Osteocyte (in vitro differentiated cells): Measurements from ENCODE around the gene CCDC50. TPM values are rescaled to one million over a fixed set of nuclear protein-coding genes. Genes with fewer than 3 reads are reported as not detected.
A peak's percentile ranks its signal among the peaks of the same experiment; 100 is the strongest.

Experiments
- DNase-seq: peaks from one replicate; pipeline ENCODE4 v3.0.0; 2021; ENCODE audit warnings: mixed read lengths; ENCODE audit not compliant: unreplicated experiment; ENCODE audit errors: extremely low spot score
- H3K27ac Mint-ChIP-seq: one replicate; pipeline ENCODE4 v1.8.0; 2021; ENCODE audit warnings: mild to moderate bottlenecking, mixed read lengths; ENCODE audit not compliant: unreplicated experiment
- H3K27me3 Mint-ChIP-seq: one replicate; pipeline ENCODE4 v1.8.0; 2021; ENCODE audit warnings: mixed read lengths; ENCODE audit not compliant: unreplicated experiment
- H3K36me3 Mint-ChIP-seq: one replicate; pipeline ENCODE4 v1.8.0; 2021; ENCODE audit warnings: mixed read lengths; ENCODE audit not compliant: unreplicated experiment
- H3K4me1 Mint-ChIP-seq: one replicate; pipeline ENCODE4 v1.8.0; 2021; ENCODE audit warnings: mixed read lengths; ENCODE audit not compliant: unreplicated experiment
- H3K4me3 Mint-ChIP-seq: one replicate; pipeline ENCODE4 v1.8.0; 2021; ENCODE audit warnings: mild to moderate bottlenecking, moderate library complexity, mixed read lengths; ENCODE audit not compliant: unreplicated experiment
- H3K9me3 Mint-ChIP-seq: one replicate; pipeline ENCODE4 v1.8.0; 2021; ENCODE audit warnings: mixed read lengths; ENCODE audit not compliant: unreplicated experiment
- total RNA-seq: library from RNA; stranded (reverse); gene quantifications from 2 replicates; pipeline ENCODE4 v1.2.1, GENCODE V29; 2021
- TF ChIP-seq, protein P1 (sequence below): fragments of 200-600 bp; sonication (generic); IDR thresholded peaks from 2 replicates; pipeline ENCODE4 v1.5.0; 2021; ENCODE audit warnings: antibody characterized with exemption, mild to moderate bottlenecking, moderate library complexity

Gene CCDC50
- total RNA-seq, 1 donor from 2014 or later = 86.7 TPM

DNA sequence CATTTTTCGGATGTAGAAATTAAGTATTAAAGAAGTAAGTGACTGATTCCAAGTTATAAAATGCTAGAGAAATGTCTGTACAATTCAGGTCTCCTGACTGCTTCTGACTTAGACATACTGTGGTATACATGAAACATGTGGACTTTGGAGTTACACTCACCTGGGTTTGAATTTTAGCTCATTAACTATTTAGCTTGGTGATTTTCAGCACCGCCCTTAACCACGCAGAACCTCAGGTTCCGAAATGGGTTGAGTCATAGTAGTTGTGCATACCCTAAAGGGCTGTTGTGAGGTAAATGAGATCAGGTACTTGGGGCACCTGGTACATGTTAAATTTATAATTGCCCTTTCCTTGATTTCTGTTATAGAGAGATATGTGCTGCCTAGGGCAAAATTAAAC is 34.0 kb downstream of the CCDC50 start:
- no peak overlapping the region for H3K4me3 Mint-ChIP-seq
- H3K36me3 Mint-ChIP-seq = peaks cover 78% of the 10 kb centered on the region
- no peak for DNase-seq
- H3K27ac Mint-ChIP-seq = no peak overlapping the region
- no peaks in the 10 kb centered on the region for H3K9me3 Mint-ChIP-seq
- TF ChIP-seq, protein P1, sequence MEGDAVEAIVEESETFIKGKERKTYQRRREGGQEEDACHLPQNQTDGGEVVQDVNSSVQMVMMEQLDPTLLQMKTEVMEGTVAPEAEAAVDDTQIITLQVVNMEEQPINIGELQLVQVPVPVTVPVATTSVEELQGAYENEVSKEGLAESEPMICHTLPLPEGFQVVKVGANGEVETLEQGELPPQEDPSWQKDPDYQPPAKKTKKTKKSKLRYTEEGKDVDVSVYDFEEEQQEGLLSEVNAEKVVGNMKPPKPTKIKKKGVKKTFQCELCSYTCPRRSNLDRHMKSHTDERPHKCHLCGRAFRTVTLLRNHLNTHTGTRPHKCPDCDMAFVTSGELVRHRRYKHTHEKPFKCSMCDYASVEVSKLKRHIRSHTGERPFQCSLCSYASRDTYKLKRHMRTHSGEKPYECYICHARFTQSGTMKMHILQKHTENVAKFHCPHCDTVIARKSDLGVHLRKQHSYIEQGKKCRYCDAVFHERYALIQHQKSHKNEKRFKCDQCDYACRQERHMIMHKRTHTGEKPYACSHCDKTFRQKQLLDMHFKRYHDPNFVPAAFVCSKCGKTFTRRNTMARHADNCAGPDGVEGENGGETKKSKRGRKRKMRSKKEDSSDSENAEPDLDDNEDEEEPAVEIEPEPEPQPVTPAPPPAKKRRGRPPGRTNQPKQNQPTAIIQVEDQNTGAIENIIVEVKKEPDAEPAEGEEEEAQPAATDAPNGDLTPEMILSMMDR = no peak
- no peaks in the 10 kb centered on the region for H3K27me3 Mint-ChIP-seq
- peaks cover 10% of the 10 kb centered on the region for H3K4me1 Mint-ChIP-seq

DNA sequence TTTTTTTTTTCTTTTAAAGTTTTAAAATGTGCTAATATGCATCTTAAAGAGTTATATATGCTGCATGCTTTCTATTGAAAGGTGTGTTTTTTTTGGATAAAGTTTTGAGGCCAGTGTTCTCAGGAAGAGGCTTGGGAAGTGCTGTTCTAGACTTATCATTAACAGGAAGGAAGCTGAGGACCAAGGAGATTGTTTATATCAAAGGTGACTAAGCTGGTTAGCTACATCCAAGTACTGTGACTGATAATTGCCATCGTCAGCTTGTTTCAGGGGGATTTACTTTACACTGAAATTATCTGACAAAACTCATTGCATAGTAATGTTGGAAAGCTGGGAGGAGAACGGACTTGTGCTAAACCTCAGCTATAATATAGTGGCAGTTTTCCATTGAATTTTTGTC is 37.5 kb downstream of the CCDC50 start:
- Mint-ChIP-seq H3K4me1 (peaks cover 28% of the 10 kb centered on the region), H3K9me3 (no peaks in the 10 kb centered on the region), H3K27ac (no peak overlapping the region), H3K27me3 (no peaks in the 10 kb centered on the region), H3K4me3 (no peak overlapping the region), H3K36me3 (peaks cover 74% of the 10 kb centered on the region)
- TF ChIP-seq, protein P1 = no peak
- no peak for DNase-seq

DNA sequence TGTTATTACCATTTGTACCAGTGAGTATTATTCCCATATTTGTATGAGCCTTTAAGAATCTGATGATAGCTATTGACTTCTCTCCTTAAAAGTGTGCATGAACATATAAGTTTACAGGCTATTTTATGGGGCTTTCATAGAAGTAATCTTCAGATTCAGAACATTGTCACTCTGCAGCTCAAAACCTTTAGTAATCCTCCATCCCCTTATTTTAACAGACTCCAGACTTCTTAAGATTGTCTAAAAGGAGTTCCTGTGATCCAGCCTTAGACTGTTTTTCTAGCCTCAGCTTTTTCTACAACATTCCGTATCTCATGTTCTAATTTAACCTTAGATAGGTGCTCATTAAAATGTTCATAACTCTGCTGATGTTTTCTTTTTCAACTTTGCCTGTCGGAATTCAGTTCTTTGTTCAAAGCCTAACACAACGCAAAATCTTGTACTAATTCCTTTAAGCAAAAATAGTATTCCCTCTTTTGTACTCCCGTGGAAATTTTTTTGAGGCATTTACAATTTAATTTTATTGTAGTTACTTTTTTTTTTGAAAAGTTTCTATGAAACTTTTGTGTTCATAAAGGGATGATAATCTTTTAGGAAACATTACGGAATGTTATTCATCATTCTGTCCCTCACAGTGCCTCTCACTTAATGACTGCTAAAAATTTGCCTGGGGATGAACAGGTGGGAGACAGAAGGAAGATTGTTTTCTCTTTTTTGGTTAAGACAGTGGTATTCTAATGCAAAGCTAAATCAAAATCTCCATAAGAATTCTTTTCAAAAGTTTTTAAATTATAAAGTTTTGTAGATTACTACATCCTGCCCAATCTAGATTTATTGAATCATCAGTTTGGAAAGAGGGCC is 39.8 kb downstream of the CCDC50 start:
- Mint-ChIP-seq H3K4me1 (peaks cover 41% of the 10 kb centered on the region), H3K9me3 (no peaks in the 10 kb centered on the region), H3K27me3 (no peaks in the 10 kb centered on the region), H3K27ac (peak overlapping the region; percentile 32), H3K4me3 (no peak overlapping the region), H3K36me3 (peaks cover 57% of the 10 kb centered on the region)
- TF ChIP-seq, protein P1 = no peak
- DNase-seq = no peak

DNA sequence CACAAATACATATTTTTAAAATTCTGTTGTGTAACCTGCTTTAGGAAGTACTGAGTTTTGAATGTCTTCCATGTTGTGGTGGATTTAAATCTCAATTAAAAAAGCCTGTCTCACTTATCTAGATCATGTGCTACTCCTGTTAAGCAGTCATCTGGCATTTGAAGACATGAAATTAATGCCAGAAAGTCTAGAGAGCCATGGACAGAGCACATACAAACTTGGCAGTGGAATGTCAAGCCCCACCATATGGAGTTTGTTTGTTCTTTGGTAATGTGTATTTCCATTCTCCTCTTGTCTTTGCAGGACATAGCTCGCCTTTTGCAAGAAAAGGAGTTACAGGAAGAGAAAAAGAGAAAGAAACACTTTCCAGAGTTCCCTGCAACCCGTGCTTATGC is 40.4 kb downstream of the CCDC50 start:
- DNase-seq = no peak
- Mint-ChIP-seq H3K27ac (no peak overlapping the region), H3K9me3 (no peaks in the 10 kb centered on the region), H3K36me3 (peaks cover 53% of the 10 kb centered on the region), H3K4me1 (peaks cover 42% of the 10 kb centered on the region), H3K27me3 (no peaks in the 10 kb centered on the region), H3K4me3 (no peak overlapping the region)
- TF ChIP-seq, protein P1 = no peak

DNA sequence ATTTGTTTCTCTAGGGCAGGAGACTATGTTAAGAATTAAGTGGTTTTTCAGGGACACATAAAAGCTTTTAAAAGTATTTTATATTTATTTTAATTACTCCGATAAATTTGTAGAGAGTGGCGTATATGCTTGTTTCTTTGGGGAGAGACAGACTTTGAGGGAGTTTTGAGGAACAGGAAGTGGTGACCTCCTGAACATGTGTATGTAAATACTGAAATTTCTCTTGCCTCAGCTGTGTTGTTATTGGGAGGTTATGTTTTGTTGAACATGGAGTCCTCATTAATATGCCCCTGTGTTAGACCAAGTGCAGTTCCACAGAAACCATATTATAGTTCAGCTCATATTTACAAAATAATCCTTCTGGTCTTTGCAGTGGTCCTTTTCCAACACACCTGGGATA is 42.9 kb downstream of the CCDC50 start:
- Mint-ChIP-seq H3K9me3 (no peaks in the 10 kb centered on the region), H3K4me3 (no peak overlapping the region), H3K36me3 (peaks cover 47% of the 10 kb centered on the region), H3K27me3 (no peaks in the 10 kb centered on the region), H3K27ac (peak overlapping the region; percentile 62), H3K4me1 (peaks cover 62% of the 10 kb centered on the region)
- no peak for DNase-seq
- TF ChIP-seq, protein P1 = no peak
